Mesenteric fat pad (tissue), 1 donor: ENCODE data around the gene TBC1D16. TPM values are rescaled to one million over a fixed set of nuclear protein-coding genes. Genes with fewer than 3 reads are reported as not detected.
A peak's percentile ranks its signal among the peaks of the same experiment; 100 is the strongest.

Source experiments
- DNase-seq: peaks from one replicate; pipeline ENCODE4 v3.0.0-alpha.2; 2020; ENCODE audit warnings: low spot score
- total RNA-seq: library from RNA; stranded (reverse); fragmentation: NEBNext Ultra II Directional; extraction: Animal tissue kit (Norgen Biotek cat#: 25700); gene quantifications from one replicate; pipeline ENCODE4 v1.2.1, GENCODE V29; 2021
- donor health status: DM: yes; HTN: yes; CAD: no.

The TBC1D16 gene
- total RNA-seq, 1 donor from 2014 or later = 111 TPM

- DNase-seq = no peak
These were observed 106.2 kb downstream of the TBC1D16 start for GRCh38 chr17:79929257-79930061.

- no peak for DNase-seq
These were observed 107.0 kb downstream of the TBC1D16 start for GRCh38 chr17:79928502-79929256.

GRCh38 chr17:79927688-79928501, 107.8 kb downstream of the TBC1D16 start:
- no peak for DNase-seq

- DNase-seq = no peak
These were observed 108.5 kb downstream of the TBC1D16 start for GRCh38 chr17:79927136-79927661.

- DNase-seq = no peak
These were observed 109.0 kb downstream of the TBC1D16 start for GRCh38 chr17:79926605-79927135.

- DNase-seq = no peak
These were observed 109.5 kb downstream of the TBC1D16 start for GRCh38 chr17:79926142-79926604.

GRCh38 chr17:79925242-79925957, 110.3 kb downstream of the TBC1D16 start:
- DNase-seq = no peak

- DNase-seq = no peak
These were observed 111.1 kb downstream of the TBC1D16 start for GRCh38 chr17:79924639-79924976.

- no peak for DNase-seq
These were observed 111.6 kb downstream of the TBC1D16 start for GRCh38 chr17:79923974-79924638.

GRCh38 chr17:79922798-79923197, 112.9 kb downstream of the TBC1D16 start:
- DNase-seq = no peak

- DNase-seq = no peak
These were observed 113.5 kb downstream of the TBC1D16 start for GRCh38 chr17:79922116-79922601.

- no peak for DNase-seq
These were observed 114.1 kb downstream of the TBC1D16 start for GRCh38 chr17:79921411-79922115.

GRCh38 chr17:79920751-79921410, 114.8 kb downstream of the TBC1D16 start:
- DNase-seq = no peak

GRCh38 chr17:79919862-79920720, 115.6 kb downstream of the TBC1D16 start:
- DNase-seq = no peak

GRCh38 chr17:79919164-79919585, 116.5 kb downstream of the TBC1D16 start:
- DNase-seq = peak; percentile 94

- DNase-seq = no peak
These were observed 117.0 kb downstream of the TBC1D16 start for GRCh38 chr17:79918581-79919163.

- no peak for DNase-seq
These were observed 117.7 kb downstream of the TBC1D16 start for GRCh38 chr17:79917902-79918484.
